ENCODE data around the gene URGCP.

DNA sequence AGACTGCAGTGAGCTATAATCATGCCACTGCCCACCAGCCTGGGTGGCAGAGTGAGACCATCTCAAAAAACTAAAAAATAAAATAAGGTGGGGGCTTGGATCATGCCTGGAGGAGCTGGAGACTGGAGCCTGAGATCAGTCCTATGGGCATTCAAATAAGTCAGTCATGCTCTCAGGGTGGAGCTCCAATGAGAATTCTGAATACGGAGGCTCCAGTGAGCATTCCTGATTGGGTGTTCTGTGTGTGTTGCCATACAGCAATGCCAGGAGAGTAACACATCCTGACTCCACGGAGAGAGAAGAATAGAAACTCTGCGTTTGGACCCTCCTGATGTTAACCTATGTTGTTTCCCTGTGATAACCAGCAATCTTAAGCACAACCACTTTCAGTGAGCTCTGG lies 35.9 kb upstream of the URGCP start:
- TF ChIP-seq, protein P1, sequence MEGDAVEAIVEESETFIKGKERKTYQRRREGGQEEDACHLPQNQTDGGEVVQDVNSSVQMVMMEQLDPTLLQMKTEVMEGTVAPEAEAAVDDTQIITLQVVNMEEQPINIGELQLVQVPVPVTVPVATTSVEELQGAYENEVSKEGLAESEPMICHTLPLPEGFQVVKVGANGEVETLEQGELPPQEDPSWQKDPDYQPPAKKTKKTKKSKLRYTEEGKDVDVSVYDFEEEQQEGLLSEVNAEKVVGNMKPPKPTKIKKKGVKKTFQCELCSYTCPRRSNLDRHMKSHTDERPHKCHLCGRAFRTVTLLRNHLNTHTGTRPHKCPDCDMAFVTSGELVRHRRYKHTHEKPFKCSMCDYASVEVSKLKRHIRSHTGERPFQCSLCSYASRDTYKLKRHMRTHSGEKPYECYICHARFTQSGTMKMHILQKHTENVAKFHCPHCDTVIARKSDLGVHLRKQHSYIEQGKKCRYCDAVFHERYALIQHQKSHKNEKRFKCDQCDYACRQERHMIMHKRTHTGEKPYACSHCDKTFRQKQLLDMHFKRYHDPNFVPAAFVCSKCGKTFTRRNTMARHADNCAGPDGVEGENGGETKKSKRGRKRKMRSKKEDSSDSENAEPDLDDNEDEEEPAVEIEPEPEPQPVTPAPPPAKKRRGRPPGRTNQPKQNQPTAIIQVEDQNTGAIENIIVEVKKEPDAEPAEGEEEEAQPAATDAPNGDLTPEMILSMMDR (IDR thresholded peaks at IDR 0.05), result no peak
- TF ChIP-seq POLR2A (IDR thresholded peaks at IDR 0.05), result no peak

Data from lower leg skin (tissue), 3 donors.